ENCODE measurements around the gene FOXN3.

DNA sequence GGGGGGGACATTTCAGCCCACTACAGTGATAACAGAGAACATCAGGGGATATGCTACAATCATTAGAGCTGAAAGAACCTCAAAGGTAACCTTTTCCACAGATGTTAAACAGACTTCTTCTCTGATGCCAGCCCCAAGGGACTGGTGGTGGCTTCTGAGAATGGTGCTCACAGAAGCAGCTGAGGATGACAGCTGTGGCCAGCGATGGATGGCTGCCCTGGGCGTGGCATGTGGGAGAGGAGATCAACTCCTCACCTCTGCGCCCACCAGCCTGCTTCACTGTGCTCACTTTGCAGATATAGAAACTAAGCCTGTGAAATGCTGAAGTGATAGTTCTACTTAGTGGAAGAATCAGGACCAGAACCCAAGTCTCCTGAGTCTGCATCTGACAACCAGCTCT, 33.0 kb downstream of the FOXN3 start:
- TF ChIP-seq POLR2A (IDR thresholded peaks at IDR 0.05; ENCODE audit: low read length) (no peak), GATA1 (IDR thresholded peaks at IDR 0.05; ENCODE audit: low read depth, low read length) (no peak)

All from erythroblast (primary cell).